ENCODE results near the gene DYSF. TPM values are rescaled to one million over a fixed set of nuclear protein-coding genes. Genes with fewer than 3 reads are reported as not detected.

The DYSF gene
- total RNA-seq, 4 donors from 2014 or later: 2.6 to 20.7 (median 12.7) TPM

DNA sequence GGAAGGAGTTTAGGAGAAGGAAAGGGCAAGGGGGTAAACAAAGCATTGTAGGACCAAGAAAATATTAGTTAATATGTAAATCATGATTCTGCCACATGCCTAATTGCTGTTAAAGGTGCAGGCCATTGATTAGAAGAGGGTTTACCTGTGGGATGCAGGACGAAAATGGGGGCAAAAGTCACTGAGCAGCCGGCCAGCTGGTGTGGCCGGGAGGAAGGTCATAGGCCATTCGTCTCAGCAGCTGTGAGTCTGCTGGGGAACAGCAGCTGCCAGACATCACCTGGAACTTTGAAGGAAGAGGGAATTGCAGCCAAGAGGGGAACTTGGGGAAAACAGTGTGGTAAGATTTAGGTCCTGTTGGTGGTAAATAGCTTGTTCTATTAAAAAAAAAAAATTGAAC lies 184.4 kb downstream of the DYSF start:
- Histone ChIP-seq H3K9me3 (no peaks in the 10 kb centered on the region), H3K27ac (no peak overlapping the region), H3K36me3 (no peaks in the 10 kb centered on the region), H3K27me3 (no peaks in the 10 kb centered on the region), H3K4me3 (no peak overlapping the region), H3K4me1 (no peaks in the 10 kb centered on the region)
- TF ChIP-seq, protein P1, sequence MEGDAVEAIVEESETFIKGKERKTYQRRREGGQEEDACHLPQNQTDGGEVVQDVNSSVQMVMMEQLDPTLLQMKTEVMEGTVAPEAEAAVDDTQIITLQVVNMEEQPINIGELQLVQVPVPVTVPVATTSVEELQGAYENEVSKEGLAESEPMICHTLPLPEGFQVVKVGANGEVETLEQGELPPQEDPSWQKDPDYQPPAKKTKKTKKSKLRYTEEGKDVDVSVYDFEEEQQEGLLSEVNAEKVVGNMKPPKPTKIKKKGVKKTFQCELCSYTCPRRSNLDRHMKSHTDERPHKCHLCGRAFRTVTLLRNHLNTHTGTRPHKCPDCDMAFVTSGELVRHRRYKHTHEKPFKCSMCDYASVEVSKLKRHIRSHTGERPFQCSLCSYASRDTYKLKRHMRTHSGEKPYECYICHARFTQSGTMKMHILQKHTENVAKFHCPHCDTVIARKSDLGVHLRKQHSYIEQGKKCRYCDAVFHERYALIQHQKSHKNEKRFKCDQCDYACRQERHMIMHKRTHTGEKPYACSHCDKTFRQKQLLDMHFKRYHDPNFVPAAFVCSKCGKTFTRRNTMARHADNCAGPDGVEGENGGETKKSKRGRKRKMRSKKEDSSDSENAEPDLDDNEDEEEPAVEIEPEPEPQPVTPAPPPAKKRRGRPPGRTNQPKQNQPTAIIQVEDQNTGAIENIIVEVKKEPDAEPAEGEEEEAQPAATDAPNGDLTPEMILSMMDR (IDR thresholded peaks at IDR 0.05): no peak
- no peak for TF ChIP-seq POLR2A (IDR thresholded peaks at IDR 0.05)
- DNase-seq: no peak
- intact Hi-C loops (cut with DNase I; ENCODE audit: low total_unique reads): no loop called here

DNA sequence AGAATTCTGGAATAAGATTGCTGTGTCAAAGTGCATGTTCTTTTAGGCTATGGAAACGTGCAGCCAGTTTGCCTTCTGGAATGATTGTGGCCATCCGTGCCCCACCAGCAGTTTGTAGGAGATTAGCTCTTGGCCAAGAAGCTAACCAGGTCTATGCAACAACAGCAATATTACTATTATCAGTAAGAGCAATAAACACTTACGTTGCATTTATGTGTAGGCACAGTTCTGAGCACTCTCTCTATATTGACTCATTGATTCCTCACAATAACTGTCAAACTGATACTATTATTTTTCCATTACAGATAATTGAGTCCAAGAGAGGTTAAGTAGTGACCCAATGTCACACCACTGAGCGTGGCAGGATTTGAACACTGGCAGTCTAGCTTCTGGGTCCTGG lies 186.4 kb downstream of the DYSF start:
- TF ChIP-seq, protein P1 (IDR thresholded peaks at IDR 0.05): no peak
- no peak for TF ChIP-seq POLR2A (IDR thresholded peaks at IDR 0.05)
- Histone ChIP-seq H3K4me1 (no peaks in the 10 kb centered on the region), H3K27me3 (no peaks in the 10 kb centered on the region), H3K36me3 (no peaks in the 10 kb centered on the region), H3K9me3 (no peaks in the 10 kb centered on the region), H3K27ac (no peak overlapping the region), H3K4me3 (no peak overlapping the region)
- no peak for DNase-seq
- intact Hi-C loops (cut with DNase I; ENCODE audit: low total_unique reads): no loop called here

GRCh38 chr2:71640489-71640888 lies 187.1 kb downstream of the DYSF start:
- H3K4me3 ChIP-seq: no peak overlapping the region
- no peaks in the 10 kb centered on the region for H3K36me3 ChIP-seq
- H3K27ac ChIP-seq: no peak overlapping the region
- H3K27me3 ChIP-seq: no peaks in the 10 kb centered on the region
- H3K4me1 ChIP-seq: no peaks in the 10 kb centered on the region
- intact Hi-C loops (cut with DNase I; ENCODE audit: low total_unique reads): no loop called here
- no peak for TF ChIP-seq POLR2A (IDR thresholded peaks at IDR 0.05)
- TF ChIP-seq, protein P1 (IDR thresholded peaks at IDR 0.05): no peak
- no peaks in the 10 kb centered on the region for H3K9me3 ChIP-seq
- no peak for DNase-seq

DNA sequence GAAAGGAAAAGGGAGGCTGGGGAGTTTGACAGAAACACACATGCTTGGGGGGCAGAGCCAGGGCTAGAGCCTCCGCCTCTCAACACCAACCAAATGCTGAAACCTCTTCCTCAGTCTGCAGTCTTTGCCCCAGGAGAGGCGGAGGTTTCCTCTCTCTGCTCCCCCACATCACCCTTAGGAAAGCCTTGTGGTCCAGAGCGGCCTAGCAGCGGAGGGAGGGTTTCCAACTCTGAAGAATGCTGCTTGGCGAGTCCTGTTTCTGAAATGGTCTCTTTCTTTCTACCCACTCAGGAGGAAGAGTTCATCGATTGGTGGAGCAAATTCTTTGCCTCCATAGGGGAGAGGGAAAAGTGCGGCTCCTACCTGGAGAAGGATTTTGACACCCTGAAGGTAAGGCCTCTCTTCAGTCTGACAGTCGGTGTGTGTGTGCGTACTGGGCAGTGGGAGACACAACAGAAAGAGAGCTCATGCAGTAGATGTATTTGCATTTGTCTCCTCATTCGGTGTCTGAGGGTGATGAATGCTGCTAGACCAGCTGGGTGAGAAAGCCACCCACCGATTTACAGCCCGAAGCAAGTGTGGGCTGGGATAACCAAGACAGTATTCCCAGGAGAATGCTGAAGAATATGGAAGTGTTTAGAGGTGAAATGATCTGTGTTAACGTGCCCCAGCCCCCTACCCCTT lies 190.5 kb downstream of the DYSF start:
- H3K27ac ChIP-seq: no peak overlapping the region
- no peak for DNase-seq
- intact Hi-C loops (cut with DNase I; ENCODE audit: low total_unique reads): no loop called here
- H3K36me3 ChIP-seq: no peaks in the 10 kb centered on the region
- no peak for TF ChIP-seq POLR2A (IDR thresholded peaks at IDR 0.05)
- TF ChIP-seq, protein P1 (IDR thresholded peaks at IDR 0.05): no peak
- H3K9me3 ChIP-seq: no peaks in the 10 kb centered on the region
- no peaks in the 10 kb centered on the region for H3K27me3 ChIP-seq
- H3K4me3 ChIP-seq: no peak overlapping the region
- H3K4me1 ChIP-seq: no peaks in the 10 kb centered on the region

GRCh38 chr2:71646028-71646427 lies 192.7 kb downstream of the DYSF start:
- no peaks in the 10 kb centered on the region for H3K4me1 ChIP-seq
- no peaks in the 10 kb centered on the region for H3K27me3 ChIP-seq
- H3K9me3 ChIP-seq: no peaks in the 10 kb centered on the region
- no peak overlapping the region for H3K4me3 ChIP-seq
- no peak for DNase-seq
- TF ChIP-seq POLR2A (IDR thresholded peaks at IDR 0.05): no peak
- TF ChIP-seq, protein P1 (IDR thresholded peaks at IDR 0.05): no peak
- H3K27ac ChIP-seq: no peak overlapping the region
- intact Hi-C loops (cut with DNase I; ENCODE audit: low total_unique reads): no loop called here
- no peaks in the 10 kb centered on the region for H3K36me3 ChIP-seq
